Measurements from ENCODE around the gene SAE1.
A peak's percentile ranks its signal among the peaks of the same experiment; 100 is the strongest.

The SAE1 gene

DNA sequence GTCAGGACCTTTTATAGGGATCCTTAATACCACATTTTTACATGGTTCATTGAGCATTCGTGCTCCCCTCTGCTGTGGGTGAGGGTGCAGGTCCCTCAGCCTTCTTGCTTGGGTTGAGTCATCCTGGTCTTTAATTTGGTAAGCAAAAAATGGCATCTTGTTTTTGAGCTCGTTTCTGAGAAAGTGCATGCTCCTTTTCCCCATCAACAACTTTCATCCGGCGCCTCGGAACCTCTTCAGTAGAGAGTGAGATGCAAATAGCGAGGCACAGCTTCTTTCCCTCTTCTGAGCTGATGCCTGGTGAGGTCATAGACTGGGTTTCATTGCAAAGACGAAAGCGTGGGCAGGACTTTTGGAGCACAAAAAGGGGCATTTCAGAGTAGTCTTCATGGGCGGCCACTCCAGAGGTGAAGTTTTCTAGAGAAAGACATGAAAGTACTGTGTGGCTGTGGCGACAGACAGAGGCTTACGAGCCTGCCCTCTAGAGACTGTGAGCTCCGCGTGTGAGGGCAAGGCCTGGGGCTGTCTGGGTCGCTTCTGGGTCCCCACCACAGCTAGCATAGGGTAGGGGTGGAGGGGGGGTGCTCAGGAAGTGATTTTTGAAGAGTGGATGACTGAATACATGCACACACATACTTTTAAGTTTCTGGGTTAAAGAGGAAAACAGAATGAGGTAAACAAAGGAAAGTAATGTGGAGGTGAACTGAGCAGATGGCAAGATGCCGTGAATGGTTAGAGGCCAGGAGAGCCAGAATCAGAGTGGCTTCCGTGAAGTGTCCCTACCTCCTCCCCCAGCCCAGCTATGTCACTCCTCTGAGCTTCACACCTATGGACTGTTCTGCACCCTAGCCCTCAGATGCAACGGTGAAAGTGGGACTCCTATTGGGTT lies 56.1 kb downstream of the SAE1 start:
- Histone ChIP-seq H2AK5ac (ENCODE audit: low read depth, low read length) (no peak overlapping the region), H2AFZ (ENCODE audit: low read length) (no peak overlapping the region), H3K4me2 (ENCODE audit: insufficient read depth, low read length, poor library complexity, severe bottlenecking) (no peak overlapping the region), H3K9ac (ENCODE audit: low read depth, low read length, poor library complexity) (no peak overlapping the region), H3K14ac (ENCODE audit: low read length) (no peak overlapping the region), H3K4me3 (ENCODE audit: low read length in 2 of 2) (no peak overlapping the region), H3K27ac (replicated peaks; ENCODE audit: low read length) (no peak overlapping the region), H3K36me3 (replicated peaks in 1 of 2; ENCODE audit: control insufficient read depth in 2 of 2, insufficient read depth in 2 of 2, low read length in 2 of 2) (peaks cover 25 to 95% of the 10 kb centered on the region in 2 donors), H3K9me3 (replicated peaks in 1 of 2; ENCODE audit: control insufficient read depth in 2 of 2, insufficient read depth in 1 of 2, low read depth in 1 of 2, low read length in 2 of 2) (peaks cover 0 to 2% of the 10 kb centered on the region in 2 donors), H2BK15ac (ENCODE audit: low read length) (no peak overlapping the region), H3K4ac (ENCODE audit: low read length) (no peak overlapping the region), H2BK12ac (ENCODE audit: low read length) (no peak overlapping the region), H3K27me3 (ENCODE audit: control insufficient read depth in 3 of 3, insufficient read depth in 3 of 3, low read depth in 1 of 3, low read length in 3 of 3) (no peaks in the 10 kb centered on the region), H2BK120ac (ENCODE audit: low read depth, low read length) (no peak overlapping the region), H2BK5ac (ENCODE audit: low read length) (no peak overlapping the region), H3K23ac (ENCODE audit: low read depth, low read length, poor library complexity) (no peak overlapping the region), H3K4me1 (ENCODE audit: control insufficient read depth in 2 of 2, insufficient read depth in 1 of 2, low read depth in 1 of 2, low read length in 2 of 2) (peaks cover 0 to 4% of the 10 kb centered on the region in 2 donors), H4K8ac (ENCODE audit: low read depth, low read length) (no peak overlapping the region), H4K91ac (ENCODE audit: low read depth, low read length, poor library complexity) (no peak overlapping the region), H3K18ac (ENCODE audit: low read length) (no peak overlapping the region), H3K79me1 (ENCODE audit: low read depth, low read length) (peaks cover 4% of the 10 kb centered on the region)
- WGBS, 2 donors (ENCODE audit: extremely low coverage in 2 of 2, insufficient read length in 2 of 2, insufficient replicate concordance in 1 of 2), result no CpG with 5 or more reads among the region's 17 CpGs
- DNase-seq (ENCODE audit: low spot score), result no peak

DNA sequence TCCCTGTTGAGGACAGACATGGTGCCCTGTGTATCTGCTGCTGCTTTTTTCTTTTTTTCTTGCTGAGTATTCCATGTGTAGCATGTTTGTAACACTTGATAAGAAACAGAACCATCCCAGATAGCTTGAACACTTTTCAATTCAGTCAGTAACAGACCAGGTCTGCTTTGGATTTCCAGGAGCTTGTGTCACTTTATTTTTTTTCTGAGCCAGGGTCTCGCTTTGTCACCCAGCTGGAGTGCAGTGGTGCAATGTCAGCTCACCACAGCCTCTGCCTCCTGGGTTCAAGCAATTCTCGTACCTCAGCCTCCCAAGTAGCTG lies 56.7 kb downstream of the SAE1 start:
- no peak overlapping the region for H2BK15ac ChIP-seq (ENCODE audit: low read length)
- no peak overlapping the region for H2BK120ac ChIP-seq (ENCODE audit: low read depth, low read length)
- H3K9me3 ChIP-seq (replicated peaks in 1 of 2; ENCODE audit: control insufficient read depth in 2 of 2, insufficient read depth in 1 of 2, low read depth in 1 of 2, low read length in 2 of 2), result peaks cover 0 to 2% of the 10 kb centered on the region in 2 donors
- no peak overlapping the region for H3K27ac ChIP-seq (replicated peaks; ENCODE audit: low read length)
- peaks cover 7% of the 10 kb centered on the region for H3K79me1 ChIP-seq (ENCODE audit: low read depth, low read length)
- no CpG with 5 or more reads among the region's 2 CpGs for WGBS, 2 donors (ENCODE audit: extremely low coverage in 2 of 2, insufficient read length in 2 of 2, insufficient replicate concordance in 1 of 2)
- H2AFZ ChIP-seq (ENCODE audit: low read length), result no peak overlapping the region
- H3K9ac ChIP-seq (ENCODE audit: low read depth, low read length, poor library complexity), result no peak overlapping the region
- H2BK5ac ChIP-seq (ENCODE audit: low read length), result no peak overlapping the region
- H4K91ac ChIP-seq (ENCODE audit: low read depth, low read length, poor library complexity), result no peak overlapping the region
- H3K23ac ChIP-seq (ENCODE audit: low read depth, low read length, poor library complexity), result no peak overlapping the region
- no peak overlapping the region for H3K4me2 ChIP-seq (ENCODE audit: insufficient read depth, low read length, poor library complexity, severe bottlenecking)
- peaks cover 24 to 93% of the 10 kb centered on the region in 2 donors for H3K36me3 ChIP-seq (replicated peaks in 1 of 2; ENCODE audit: control insufficient read depth in 2 of 2, insufficient read depth in 2 of 2, low read length in 2 of 2)
- no peak for DNase-seq (ENCODE audit: low spot score)
- no peak overlapping the region for H3K4ac ChIP-seq (ENCODE audit: low read length)
- peaks cover 0 to 4% of the 10 kb centered on the region in 2 donors for H3K4me1 ChIP-seq (ENCODE audit: control insufficient read depth in 2 of 2, insufficient read depth in 1 of 2, low read depth in 1 of 2, low read length in 2 of 2)
- H3K4me3 ChIP-seq (ENCODE audit: low read length in 2 of 2), result no peak overlapping the region
- H3K27me3 ChIP-seq (ENCODE audit: control insufficient read depth in 3 of 3, insufficient read depth in 3 of 3, low read depth in 1 of 3, low read length in 3 of 3), result no peaks in the 10 kb centered on the region
- no peak overlapping the region for H3K14ac ChIP-seq (ENCODE audit: low read length)
- H3K18ac ChIP-seq (ENCODE audit: low read length), result no peak overlapping the region
- no peak overlapping the region for H2BK12ac ChIP-seq (ENCODE audit: low read length)
- no peak overlapping the region for H4K8ac ChIP-seq (ENCODE audit: low read depth, low read length)
- H2AK5ac ChIP-seq (ENCODE audit: low read depth, low read length), result no peak overlapping the region

DNA sequence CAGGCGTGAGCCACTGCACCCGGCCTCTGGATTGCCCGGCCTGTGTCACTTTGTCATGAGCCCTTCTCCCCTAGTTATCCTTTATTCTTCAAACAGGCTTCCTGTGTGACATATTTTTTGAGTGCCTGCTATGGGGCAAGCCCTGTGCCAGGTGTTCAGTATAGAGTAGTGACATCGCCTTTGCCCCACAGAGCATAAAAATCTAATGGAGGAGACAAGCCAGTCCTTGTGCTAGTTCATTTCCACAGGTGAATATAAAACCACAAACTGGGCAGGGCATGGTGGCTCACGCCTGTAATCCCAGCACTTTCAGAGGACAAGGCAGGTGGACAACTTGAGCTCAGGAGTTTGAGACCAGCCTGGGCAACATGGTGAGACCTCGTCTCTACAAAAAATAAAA lies 57.2 kb downstream of the SAE1 start:
- Histone ChIP-seq H3K4me2 (ENCODE audit: insufficient read depth, low read length, poor library complexity, severe bottlenecking) (no peak overlapping the region), H3K14ac (ENCODE audit: low read length) (no peak overlapping the region), H2AK5ac (ENCODE audit: low read depth, low read length) (no peak overlapping the region), H4K8ac (ENCODE audit: low read depth, low read length) (no peak overlapping the region), H2BK5ac (ENCODE audit: low read length) (no peak overlapping the region), H2BK120ac (ENCODE audit: low read depth, low read length) (no peak overlapping the region), H2AFZ (ENCODE audit: low read length) (no peak overlapping the region), H3K9ac (ENCODE audit: low read depth, low read length, poor library complexity) (no peak overlapping the region), H3K4ac (ENCODE audit: low read length) (no peak overlapping the region), H3K23ac (ENCODE audit: low read depth, low read length, poor library complexity) (no peak overlapping the region), H3K27me3 (ENCODE audit: control insufficient read depth in 3 of 3, insufficient read depth in 3 of 3, low read depth in 1 of 3, low read length in 3 of 3) (no peaks in the 10 kb centered on the region), H3K36me3 (replicated peaks in 1 of 2; ENCODE audit: control insufficient read depth in 2 of 2, insufficient read depth in 2 of 2, low read length in 2 of 2) (peaks cover 20 to 92% of the 10 kb centered on the region in 2 donors), H4K91ac (ENCODE audit: low read depth, low read length, poor library complexity) (no peak overlapping the region), H3K79me1 (ENCODE audit: low read depth, low read length) (peaks cover 5% of the 10 kb centered on the region), H3K4me1 (ENCODE audit: control insufficient read depth in 2 of 2, insufficient read depth in 1 of 2, low read depth in 1 of 2, low read length in 2 of 2) (peaks cover 0 to 4% of the 10 kb centered on the region in 2 donors), H3K18ac (ENCODE audit: low read length) (no peak overlapping the region), H3K4me3 (ENCODE audit: low read length in 2 of 2) (no peak overlapping the region), H2BK12ac (ENCODE audit: low read length) (no peak overlapping the region), H2BK15ac (ENCODE audit: low read length) (no peak overlapping the region), H3K9me3 (replicated peaks in 1 of 2; ENCODE audit: control insufficient read depth in 2 of 2, insufficient read depth in 1 of 2, low read depth in 1 of 2, low read length in 2 of 2) (peaks cover 0 to 2% of the 10 kb centered on the region in 2 donors), H3K27ac (replicated peaks; ENCODE audit: low read length) (no peak overlapping the region)
- WGBS, 2 donors (ENCODE audit: extremely low coverage in 2 of 2, insufficient read length in 2 of 2, insufficient replicate concordance in 1 of 2), result no CpG with 5 or more reads among the region's 6 CpGs
- DNase-seq (ENCODE audit: low spot score), result no peak

DNA sequence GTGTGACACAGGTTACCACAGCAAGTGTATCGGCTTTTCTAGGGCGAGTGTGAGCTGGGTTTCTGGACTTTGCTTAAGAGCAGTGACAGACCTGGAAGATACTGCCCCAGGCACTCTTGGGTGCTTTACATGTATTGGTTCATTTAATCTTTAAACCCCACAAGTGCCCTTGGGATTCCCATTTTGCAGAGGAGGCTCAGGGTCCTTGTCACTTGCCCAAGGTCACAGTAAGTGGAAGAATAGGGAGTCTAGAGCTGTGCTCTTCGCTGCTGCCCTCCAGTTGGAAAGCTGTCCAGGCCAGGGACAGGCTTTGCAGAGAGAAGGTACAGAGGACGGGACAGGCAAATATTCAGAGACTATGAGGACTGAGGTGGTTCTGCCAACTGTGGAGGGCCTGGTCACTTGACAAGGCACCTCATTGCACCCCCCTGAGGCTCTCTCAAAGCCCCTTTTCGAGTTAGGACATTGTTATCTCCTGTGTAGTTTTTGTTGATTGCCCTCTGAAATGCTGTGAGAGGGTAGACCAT lies 57.9 kb downstream of the SAE1 start:
- H2AK5ac ChIP-seq (ENCODE audit: low read depth, low read length), result no peak overlapping the region
- peak overlapping the region in 1 of 2 donors; percentile 11 for H3K4me3 ChIP-seq (ENCODE audit: low read length in 2 of 2)
- no peak overlapping the region for H4K8ac ChIP-seq (ENCODE audit: low read depth, low read length)
- no peak overlapping the region for H2BK15ac ChIP-seq (ENCODE audit: low read length)
- H2BK12ac ChIP-seq (ENCODE audit: low read length), result no peak overlapping the region
- H4K91ac ChIP-seq (ENCODE audit: low read depth, low read length, poor library complexity), result no peak overlapping the region
- no peak for DNase-seq (ENCODE audit: low spot score)
- no peak overlapping the region for H3K9ac ChIP-seq (ENCODE audit: low read depth, low read length, poor library complexity)
- H3K23ac ChIP-seq (ENCODE audit: low read depth, low read length, poor library complexity), result no peak overlapping the region
- peaks cover 0 to 4% of the 10 kb centered on the region in 2 donors for H3K4me1 ChIP-seq (ENCODE audit: control insufficient read depth in 2 of 2, insufficient read depth in 1 of 2, low read depth in 1 of 2, low read length in 2 of 2)
- no peak overlapping the region for H2BK120ac ChIP-seq (ENCODE audit: low read depth, low read length)
- no peak overlapping the region for H2BK5ac ChIP-seq (ENCODE audit: low read length)
- no peak overlapping the region for H3K4me2 ChIP-seq (ENCODE audit: insufficient read depth, low read length, poor library complexity, severe bottlenecking)
- H2AFZ ChIP-seq (ENCODE audit: low read length), result no peak overlapping the region
- no CpG with 5 or more reads among the region's 5 CpGs for WGBS, 2 donors (ENCODE audit: extremely low coverage in 2 of 2, insufficient read length in 2 of 2, insufficient replicate concordance in 1 of 2)
- H3K14ac ChIP-seq (ENCODE audit: low read length), result no peak overlapping the region
- H3K9me3 ChIP-seq (replicated peaks in 1 of 2; ENCODE audit: control insufficient read depth in 2 of 2, insufficient read depth in 1 of 2, low read depth in 1 of 2, low read length in 2 of 2), result peaks cover 0 to 2% of the 10 kb centered on the region in 2 donors
- no peak overlapping the region for H3K4ac ChIP-seq (ENCODE audit: low read length)
- H3K36me3 ChIP-seq (replicated peaks in 1 of 2; ENCODE audit: control insufficient read depth in 2 of 2, insufficient read depth in 2 of 2, low read length in 2 of 2), result peaks cover 15 to 90% of the 10 kb centered on the region in 2 donors
- H3K79me1 ChIP-seq (ENCODE audit: low read depth, low read length), result peaks cover 5% of the 10 kb centered on the region
- no peak overlapping the region for H3K27ac ChIP-seq (replicated peaks; ENCODE audit: low read length)
- no peak overlapping the region for H3K18ac ChIP-seq (ENCODE audit: low read length)
- H3K27me3 ChIP-seq (ENCODE audit: control insufficient read depth in 3 of 3, insufficient read depth in 3 of 3, low read depth in 1 of 3, low read length in 3 of 3), result no peaks in the 10 kb centered on the region
